NCI-H2227 treated with DMSO at 0.1 percent for 48 hours (cell line): Measurements from ENCODE around the gene BDKRB1.

Experiments used
- DNase-seq: peaks from one replicate; lab custom pipeline; 2025; lab: John Stamatoyannopoulos, UW

BDKRB1 gene

DNA sequence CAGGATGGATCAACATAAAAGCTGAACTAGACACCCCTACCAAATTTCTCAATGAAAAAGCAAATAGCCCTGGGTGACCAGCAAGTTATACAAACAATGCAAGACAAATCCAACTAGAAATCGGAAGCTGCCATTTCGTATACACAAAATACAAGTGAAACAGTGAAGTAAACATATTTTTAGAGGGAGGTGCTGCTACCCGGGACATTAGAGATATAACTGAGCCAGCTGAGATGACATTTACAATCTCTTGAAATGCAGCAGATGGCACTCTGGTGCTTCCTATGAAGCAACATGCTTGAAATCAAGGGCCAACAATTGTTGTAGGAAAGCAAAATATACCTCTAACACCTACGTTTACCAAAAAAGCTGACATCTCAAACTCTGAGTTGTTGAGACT is 25.5 kb downstream of the BDKRB1 start:
- DNase-seq: no peak

- DNase-seq: no peak
Measured at GRCh38 chr14:96284008-96284407, 28.0 kb downstream of the BDKRB1 start.

GRCh38 chr14:96284430-96284829 is 28.4 kb downstream of the BDKRB1 start:
- no peak for DNase-seq

DNA sequence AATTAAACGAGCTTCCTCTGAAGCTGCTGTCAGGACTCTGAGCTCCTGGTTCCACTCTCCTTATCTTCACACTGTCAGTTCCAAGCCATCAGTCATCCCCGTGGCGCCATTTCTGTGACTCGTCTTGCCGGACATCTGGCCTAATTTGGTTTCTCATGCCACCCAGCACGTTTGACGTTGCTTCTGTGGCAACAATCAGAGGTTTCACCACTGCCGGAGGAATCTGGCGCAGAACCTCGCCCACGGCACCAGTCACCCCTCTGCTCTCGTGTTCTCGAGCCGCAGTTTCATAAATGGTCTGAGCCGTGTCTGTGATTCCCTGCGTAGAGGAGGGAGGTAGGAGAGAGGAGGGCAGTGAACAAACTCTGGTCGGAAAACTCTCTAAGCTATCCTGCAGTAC is 29.7 kb downstream of the BDKRB1 start:
- DNase-seq: no peak

DNA sequence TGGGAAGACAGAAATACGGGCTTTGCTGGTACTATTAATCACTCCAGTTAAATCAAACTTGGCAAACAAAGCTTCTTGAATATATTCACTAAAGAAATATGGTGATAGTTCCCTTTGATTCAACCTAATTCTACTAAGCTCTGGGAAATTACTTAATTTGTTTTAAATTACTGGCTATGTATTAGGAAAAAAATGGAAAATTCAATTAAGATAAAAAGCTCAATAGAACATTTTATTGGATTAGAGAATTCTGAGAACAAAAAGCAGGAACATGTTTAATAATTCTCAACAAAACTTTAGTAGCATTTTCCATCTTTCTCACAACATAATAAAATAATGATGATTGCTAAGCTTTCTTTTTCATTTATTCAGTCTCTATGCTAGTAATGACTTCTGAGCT is 30.2 kb downstream of the BDKRB1 start:
- no peak for DNase-seq

GRCh38 chr14:96287856-96288255 is 31.8 kb downstream of the BDKRB1 start:
- no peak for DNase-seq

- no peak for DNase-seq
Measured at GRCh38 chr14:96294246-96294645, 38.2 kb downstream of the BDKRB1 start.

- peak; percentile 10 for DNase-seq
Measured at GRCh38 chr14:96297000-96297399, 41.0 kb downstream of the BDKRB1 start.

GRCh38 chr14:96297997-96298515 is 42.0 kb downstream of the BDKRB1 start:
- no peak for DNase-seq

DNA sequence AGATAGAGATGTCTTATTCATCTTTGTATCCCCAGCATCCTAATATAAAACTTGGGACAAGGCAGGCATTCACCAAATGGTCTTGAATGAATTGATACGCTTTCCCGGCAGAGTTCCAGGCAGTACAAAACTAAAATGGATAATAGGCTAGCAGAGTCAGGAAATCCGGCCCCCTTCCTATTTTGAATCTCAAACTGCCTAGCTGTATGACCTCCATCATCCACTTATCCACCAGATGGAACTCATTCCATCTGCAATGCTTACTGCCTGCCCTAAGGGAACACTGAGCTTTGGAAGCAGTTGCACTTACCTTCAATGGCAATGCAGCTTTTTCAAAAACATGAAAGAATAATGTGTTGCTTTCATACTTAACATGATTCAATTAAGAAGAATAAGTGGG is 43.4 kb downstream of the BDKRB1 start:
- no peak for DNase-seq

DNA sequence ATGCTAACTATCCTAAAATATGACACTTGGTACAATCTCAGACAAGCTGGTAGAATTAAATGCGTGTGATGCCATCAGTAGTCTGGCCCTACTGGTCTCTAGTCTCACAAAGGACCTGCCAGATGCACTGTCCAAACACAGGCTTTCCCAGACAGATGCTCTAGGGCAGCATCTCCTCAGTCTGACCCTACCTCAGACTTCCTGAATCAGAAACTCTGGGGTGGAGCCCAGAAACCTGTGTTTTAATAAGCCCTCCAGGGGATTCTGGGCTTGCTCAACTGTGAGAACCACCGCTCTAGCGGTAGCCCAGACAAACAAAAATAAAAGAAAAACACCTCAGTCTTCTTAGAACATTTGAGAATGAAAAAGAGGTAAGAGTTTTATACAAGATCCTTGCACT is 48.0 kb downstream of the BDKRB1 start:
- no peak for DNase-seq

GRCh38 chr14:96304956-96305355 is 48.9 kb downstream of the BDKRB1 start:
- no peak for DNase-seq

GRCh38 chr14:96307434-96307833 is 51.4 kb downstream of the BDKRB1 start:
- no peak for DNase-seq

- no peak for DNase-seq
Measured at GRCh38 chr14:96309133-96309895, 53.3 kb downstream of the BDKRB1 start.

DNA sequence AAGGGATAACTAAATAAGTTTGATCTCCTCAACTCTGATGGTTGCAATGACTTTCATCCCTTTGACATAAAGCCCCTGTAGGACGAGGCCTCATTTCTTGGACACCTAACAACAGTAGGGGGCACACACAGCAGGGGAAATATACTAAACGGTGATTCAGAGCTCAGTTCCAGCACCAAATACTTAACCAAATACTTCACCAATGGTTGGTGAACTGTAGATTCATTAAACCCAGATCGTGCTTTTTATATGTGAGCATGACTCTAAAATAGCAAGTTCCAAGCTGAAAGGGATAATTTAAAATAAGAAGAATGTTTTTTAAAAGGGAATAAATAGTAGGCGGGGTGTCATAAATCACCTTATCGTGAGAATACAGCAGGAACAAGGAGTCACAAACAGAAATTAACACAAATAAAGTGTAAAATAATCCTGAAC is 53.9 kb downstream of the BDKRB1 start:
- DNase-seq: no peak

GRCh38 chr14:96310906-96311305 is 54.9 kb downstream of the BDKRB1 start:
- DNase-seq: no peak
